Measurements from ENCODE around the gene SPATC1L.
A peak's percentile ranks its signal among the peaks of the same experiment; 100 is the strongest.
"Not testable (repeated sequence)": the region's sequence is repeated elsewhere in the genome, so short reads cannot be mapped to it uniquely, and the experiment has no call there.

Gene SPATC1L

DNA sequence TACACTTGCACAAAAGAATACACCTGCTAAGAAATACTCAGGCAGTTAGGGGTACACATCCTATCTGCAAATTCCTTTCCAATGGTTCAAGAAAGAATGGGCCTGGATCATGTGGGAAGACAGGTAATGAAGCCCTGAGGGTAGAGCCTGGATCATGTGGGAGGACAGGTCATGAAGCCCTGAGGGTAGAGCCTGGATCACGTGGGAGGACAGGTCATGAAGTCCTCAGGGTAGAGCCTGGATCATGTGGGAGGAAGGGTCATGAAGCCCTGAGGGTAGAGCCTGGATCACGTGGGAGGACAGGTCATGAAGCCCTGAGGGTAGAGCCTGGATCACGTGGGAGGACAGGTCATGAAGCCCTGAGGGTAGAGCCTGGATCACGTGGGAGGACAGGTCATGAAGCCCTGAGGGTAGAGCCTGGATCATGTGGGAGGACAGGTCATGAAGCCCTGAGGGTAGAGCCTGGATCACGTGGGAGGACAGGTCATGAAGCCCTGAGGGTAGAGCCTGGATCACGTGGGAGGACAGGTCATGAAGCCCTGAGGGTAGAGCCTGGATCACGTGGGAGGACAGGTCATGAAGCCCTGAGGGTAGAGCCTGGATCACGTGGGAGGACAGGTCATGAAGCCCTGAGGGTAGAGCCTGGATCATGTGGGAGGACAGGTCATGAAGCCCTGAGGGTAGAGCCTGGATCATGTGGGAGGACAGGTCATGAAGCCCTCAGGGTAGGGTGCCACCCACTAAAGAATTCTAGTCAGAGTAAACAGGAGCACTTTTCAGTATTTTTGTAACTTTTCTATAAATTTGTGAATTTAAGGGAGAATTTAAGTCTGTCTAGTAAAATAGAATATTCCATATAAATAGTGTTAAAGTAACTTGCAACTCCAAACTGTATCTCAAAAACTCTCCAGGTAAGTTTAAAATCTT lies 16.9 kb upstream of the SPATC1L start:
- DNase-seq (ENCODE audit: low read depth): not testable (repeated sequence)

DNA sequence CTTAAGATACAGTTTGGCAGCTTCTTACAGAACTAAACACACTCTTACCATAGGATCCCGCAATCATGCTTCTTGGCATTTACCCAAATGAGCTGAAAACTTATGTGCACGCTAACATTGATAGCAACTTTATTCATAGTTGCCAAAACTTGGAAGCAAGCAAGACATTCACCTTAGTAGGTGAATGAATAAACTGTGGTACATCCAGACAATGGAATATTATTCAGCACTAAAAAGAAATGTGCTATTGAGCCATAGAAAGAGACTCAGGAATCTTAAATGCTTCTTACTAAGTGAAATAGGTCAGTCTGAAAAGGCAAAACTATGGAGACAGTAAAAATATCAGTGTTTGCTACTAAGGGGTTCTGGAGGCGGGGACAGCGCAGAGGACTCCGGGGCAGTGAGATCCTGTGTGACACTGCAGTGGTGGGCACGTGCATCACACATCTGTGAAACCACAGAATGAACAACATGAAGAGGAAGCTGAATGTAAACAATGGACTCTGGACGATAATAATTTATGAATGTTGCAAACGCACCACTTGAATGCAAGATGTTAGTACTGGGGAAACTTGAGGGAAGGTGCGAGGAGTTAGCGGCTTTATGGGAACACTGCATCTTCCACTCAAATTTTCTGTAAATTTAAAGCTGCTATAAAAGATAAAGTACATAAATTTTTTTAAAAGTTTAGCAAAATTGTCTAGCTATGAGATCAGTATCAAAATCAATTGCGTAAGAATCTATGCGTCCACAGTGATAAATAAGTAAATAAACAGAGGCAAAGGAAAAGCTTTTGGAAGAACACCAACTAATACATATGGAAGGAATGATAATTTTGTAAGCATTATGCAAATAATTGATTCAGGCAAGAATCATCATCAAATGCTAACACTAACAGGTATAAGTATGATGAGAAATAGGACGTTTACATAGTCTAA lies 15.4 kb upstream of the SPATC1L start:
- DNase-seq (ENCODE audit: low read depth): no peak

GRCh38 chr21:46196733-46197132 lies 12.5 kb upstream of the SPATC1L start:
- DNase-seq (ENCODE audit: low read depth): no peak

DNA sequence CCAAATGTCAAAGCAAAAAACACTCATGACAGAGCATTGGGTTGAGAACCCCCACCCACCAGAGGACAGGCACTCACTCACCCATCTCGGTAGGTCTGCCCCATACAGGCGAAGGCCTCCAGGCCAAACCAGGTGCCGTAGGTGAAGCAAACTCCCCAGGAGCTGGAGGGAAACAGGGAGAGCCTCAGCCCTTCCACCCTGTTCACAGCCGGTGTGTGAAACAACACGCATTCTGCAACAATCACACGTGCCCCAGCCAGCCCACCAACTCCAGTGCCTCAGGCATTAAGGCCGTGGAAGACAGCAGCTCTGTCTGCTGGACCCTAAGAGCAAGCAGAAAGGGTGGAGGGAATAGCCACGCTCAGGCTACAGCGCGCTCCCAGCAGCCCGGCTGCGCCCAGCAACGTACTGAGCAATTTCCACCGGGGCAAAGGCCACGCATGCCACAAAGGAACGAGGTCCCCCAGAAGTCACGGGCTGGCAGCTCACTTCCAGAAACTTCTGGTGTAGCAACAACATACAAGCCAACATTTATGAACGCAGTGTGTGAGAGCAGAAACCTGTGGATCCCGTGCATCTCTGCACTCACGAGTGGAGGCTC lies 11.4 kb upstream of the SPATC1L start:
- no peak for DNase-seq (ENCODE audit: low read depth)

DNA sequence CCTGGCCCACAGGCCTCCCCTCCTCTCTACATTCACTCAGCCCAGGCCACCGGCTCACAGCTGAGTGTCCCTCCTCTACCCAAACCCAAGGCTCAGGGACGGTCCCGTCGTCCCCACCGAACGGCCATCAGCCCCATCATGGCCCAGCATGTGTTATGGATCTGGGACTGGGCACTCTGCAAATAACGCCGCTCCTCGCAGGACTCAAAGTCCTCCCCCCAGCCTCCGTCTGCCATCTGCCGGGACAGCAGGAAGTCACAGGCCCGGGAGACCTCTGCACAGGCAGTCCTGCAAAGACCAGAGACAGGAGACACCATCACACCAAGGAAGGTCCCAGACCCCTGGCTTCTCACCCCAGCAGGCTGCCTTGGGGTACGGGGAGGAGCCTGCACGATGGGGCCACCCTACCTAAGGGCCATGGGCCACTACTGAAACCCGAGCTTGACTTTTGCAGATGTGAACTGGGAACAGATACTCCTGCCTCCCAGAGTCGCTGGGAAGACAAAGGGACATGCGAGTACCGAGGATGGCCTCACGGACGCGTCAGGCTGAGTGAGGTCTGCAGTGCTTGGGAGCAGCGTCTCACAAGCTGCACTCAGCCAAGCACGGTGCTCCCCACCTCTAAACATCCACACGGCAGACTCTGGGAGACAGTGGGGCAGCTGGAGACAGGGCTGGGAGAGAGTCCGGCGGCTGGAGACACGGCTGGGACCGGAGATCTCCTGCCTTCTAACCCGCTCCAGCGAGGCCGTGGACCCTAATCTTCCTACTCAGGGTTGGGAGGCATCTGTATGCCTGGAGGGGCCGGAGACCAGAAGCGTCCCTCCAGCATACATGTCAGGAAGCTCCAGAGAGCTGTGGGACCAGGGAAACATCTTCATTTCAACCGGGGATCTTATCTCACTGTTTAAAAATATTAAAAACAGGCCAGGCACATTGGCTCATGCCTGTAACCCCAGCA lies 10.4 kb upstream of the SPATC1L start:
- DNase-seq (ENCODE audit: low read depth): no peak

DNA sequence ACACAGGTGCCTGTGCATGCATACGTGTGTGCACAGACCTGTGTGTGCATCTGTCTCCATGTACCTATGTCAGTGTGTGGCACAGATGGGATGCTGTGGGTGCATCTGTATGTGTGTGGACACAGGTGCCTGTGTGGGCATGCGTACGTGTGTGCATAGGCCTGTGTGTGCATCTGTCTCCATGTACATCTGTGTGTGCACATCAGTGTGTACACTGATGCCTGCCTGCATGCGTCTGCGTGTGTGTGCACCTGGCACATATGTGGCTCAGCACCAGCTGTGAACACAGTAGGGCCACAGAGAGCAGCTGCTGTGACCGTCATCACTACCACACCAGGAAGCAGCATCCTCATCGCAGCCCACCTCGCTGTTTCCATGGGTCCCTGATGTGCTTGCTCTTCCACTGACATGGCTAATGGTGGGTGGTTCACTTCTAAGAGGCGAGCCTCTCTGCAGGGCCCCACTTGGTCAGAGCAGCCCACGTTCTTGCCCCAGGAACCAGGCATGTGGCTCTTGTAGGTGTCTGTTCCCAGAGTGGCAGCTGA lies 9.6 kb upstream of the SPATC1L start:
- DNase-seq (ENCODE audit: low read depth): no peak

DNA sequence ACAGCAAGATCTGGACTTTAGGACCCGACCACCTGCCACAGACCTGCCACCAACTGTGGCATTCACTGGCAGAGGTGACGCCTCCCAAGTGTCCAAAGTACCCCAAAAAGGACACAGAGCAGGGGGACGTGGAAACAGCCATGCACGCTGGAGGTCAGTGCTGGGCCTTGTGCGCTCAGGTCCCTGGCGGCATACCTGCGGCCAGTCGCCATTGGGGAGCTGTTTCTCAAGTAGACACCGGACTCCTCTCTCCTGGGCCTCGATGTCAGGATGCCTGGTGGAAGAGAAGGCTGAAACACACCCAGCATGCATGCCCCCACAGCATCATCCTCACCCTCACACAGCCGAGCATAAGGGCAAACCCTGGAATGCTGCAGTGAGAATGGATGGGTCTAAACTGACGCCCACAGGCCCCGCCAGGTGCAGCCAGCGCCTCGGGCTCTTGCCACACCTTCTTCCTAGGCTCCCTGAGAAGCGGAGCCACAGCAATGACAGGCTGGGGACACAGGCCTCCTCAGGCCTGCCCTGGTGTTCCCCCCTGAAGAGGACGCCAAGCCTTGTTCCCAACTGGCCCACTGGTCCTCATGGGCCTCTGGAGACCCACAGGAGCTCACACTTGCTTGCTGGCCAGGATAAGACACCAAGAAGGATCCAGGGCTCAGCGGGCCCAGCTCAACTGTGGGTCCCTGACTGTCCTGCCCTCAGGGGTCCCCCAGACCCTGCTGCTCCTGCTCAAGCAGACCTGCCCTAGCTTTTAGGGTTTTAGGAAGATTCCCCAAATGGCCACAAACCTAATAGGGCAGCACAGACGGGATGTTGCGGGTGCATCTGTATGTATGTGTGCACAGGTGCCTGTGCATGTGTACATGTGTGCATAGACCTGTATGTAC lies 7.7 kb upstream of the SPATC1L start:
- no peak for DNase-seq (ENCODE audit: low read depth)

GRCh38 chr21:46191257-46191685 lies 7.0 kb upstream of the SPATC1L start:
- peak; percentile 43 for DNase-seq (ENCODE audit: low read depth)

DNA sequence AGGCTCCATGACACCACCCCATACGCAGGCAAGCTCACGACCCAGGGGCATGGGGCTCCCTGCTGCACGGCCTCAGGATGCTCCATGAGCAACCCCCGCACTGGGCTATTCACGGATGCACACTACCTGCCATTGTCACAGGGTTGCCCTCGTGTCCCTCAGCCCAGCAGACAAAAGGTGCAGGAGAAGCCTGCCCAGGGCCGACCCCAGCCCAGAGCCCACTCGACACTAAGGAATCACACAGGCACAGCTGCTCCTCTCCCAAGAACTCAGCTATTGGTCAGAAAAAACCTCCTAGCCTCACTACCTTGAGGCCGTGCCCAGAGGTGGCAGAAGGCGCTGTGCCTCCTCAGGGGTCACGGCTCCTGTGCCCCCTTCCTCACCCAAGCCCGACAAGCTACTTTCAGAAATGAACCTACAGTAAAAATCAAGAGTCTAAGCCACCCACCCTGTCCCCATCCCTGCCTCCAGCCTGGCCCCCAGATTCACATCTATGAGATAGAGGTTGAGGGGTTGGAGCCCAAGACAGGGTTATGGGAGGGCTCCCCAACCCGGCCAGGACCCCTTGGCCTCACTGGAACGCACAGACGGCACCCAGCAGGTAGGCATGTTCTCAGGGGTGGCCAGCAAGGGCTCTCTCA lies 6.4 kb upstream of the SPATC1L start:
- DNase-seq (ENCODE audit: low read depth): no peak

- DNase-seq (ENCODE audit: low read depth): no peak
Measured at GRCh38 chr21:46189959-46190490, 5.8 kb upstream of the SPATC1L start.

GRCh38 chr21:46189213-46189958 lies 5.1 kb upstream of the SPATC1L start:
- no peak for DNase-seq (ENCODE audit: low read depth)

DNA sequence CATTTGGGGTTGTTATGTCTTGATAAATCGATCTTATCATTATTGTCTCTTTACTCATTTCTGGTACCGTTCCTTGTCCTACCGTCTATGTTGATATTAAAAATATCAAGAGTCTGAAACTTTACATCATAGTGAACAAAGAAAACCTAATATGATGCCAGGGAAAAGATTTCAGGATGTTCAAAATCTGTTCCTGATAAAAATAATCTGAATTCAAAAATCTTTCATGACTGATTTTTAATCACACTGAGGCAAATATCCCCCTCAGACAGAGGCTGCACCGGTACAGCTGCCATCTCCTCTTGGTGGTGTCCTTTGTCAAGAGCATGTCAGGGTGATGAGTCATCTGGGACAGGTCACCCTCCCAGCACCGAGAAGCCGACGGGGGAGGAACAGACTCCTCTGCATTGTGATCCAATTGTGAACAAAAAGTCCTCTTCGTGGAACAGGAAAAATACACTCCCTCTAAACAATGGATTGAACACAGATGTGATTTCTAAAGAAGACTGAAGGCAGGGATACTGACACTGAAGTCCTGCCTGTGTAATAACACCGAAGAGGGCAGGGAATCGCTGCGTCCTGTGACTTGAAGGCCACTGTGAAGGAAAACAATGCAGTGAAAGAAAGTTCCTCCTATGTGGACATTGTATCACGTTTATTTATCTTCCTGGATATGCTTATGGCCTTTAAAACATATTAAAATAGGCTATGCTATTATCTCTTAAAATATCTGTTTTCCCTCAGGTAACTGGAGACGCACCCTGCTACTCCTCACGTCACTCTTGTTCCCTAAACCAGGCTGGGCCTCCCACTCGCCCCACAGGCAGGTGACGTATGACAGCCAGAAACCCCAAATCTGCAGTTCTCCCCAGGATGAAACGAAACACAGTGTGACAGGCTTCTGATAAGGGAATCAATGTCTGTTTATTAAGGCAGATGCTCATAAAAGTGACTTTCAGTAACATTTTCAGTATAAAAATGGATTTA lies 4.3 kb upstream of the SPATC1L start:
- no peak for DNase-seq (ENCODE audit: low read depth)

DNA sequence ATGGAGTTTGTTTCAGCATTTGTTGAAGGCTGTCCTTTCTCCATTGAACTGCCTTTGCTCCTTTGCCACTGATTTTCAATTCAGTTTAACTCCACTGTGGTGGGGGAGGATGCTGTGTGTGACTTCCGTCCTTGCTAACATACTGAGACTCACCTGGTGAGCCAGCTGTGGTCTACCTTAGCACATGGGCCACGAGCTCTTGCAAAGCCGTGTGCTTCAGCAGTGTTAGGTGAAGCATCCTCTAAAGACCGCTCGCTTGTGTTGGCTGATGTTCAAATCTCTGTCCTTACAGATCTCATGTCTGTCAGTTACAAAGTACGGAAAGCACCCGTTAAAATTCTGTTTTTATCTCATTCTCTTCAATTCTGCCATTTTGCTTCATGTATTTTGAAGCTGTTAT lies 3.6 kb upstream of the SPATC1L start:
- DNase-seq (ENCODE audit: low read depth): no peak

- DNase-seq (ENCODE audit: low read depth): no peak
Measured at GRCh38 chr21:46187261-46187660, 3.0 kb upstream of the SPATC1L start.

DNA sequence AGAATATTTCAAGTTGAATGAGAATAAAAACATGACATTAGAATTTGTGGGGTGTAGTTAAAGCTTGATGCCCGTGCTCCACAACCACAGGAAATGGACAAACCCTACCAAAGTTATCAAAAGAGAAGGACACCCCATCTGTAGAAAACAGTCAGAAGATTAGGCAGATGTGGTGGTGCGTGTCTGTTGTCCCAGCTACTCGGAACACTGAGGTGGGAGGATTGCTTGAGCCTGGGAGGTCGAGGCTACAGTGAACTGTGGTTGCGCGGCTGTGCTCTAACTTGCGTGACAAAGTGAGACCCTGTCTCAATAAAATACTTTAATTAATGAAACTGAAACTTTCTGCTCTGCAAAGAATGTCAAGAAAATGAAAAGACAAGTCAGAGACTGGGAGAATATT lies 1.5 kb upstream of the SPATC1L start:
- no peak for DNase-seq (ENCODE audit: low read depth)

DNA sequence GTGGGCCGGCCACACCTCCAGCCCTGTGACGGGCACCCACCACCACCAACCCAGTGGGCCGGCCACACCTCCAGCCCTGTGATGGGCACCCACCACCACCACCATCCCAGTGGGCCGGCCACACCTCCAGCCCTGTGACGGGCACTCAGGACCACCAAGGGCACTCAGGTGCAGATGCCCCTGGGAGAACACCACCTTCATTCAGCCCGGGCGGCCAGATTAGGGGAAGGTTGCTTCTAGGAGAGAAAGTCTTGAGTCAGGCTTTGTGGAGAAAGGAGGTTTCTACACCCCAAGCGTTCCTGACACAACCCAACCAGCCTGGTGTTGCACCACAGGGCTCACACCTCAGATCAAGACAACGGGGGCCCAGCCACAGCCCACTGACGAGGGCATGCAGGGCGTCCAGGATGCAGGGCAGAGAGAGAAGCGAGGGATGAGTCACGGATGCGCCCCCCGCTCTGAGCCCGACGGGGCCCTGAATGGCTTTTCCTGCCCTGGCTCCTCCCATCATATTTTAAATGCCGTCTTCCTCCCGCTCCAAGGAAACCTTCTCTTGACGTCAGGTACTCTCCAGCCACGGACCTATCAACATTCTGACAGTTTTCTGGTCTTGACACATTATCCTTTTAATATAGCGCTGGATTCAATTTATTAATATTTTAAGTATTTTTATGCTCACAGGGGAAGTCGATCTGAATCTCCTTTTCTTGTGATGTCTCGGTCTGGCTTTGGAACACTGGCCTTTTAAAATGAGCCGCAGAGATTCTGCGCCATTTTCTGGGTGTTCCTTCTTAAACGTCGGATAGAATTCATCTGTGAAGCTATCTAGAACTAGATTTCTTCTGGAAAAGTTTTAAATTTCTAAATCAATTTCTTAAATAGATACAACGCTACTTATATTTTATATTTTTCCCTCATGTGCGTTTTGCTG lies 631 bp upstream of the SPATC1L start:
- peak; percentile 76 for DNase-seq (ENCODE audit: low read depth)
